OCI-LY1 (cell line): ENCODE data around the gene SLC26A9.

Source experiments
- H2AFZ ChIP-seq: fragments of 200-600 bp; sonication (generic), shearing (Covaris generic); 2 replicates; pipeline ENCODE4 v1.6.0; 2014; ENCODE audit warnings: antibody characterized with exemption, mild to moderate bottlenecking, low read length
- H3F3A ChIP-seq: fragments of 200-600 bp; sonication (generic), shearing (Covaris generic); 2 replicates; pipeline ENCODE4 v1.6.0; 2014; ENCODE audit warnings: mild to moderate bottlenecking, antibody characterized with exemption, low read length, moderate library complexity; ENCODE audit not compliant: insufficient read depth
- H3K27ac ChIP-seq: fragments of 200-600 bp; sonication (generic); 2 replicates; pipeline ENCODE4 v1.5.1; 2014; ENCODE audit warnings: low read length, mixed run types, mild to moderate bottlenecking, low read depth; ENCODE audit not compliant: poor library complexity, severe bottlenecking
- H3K27me3 ChIP-seq: fragments of 200-600 bp; sonication (generic); 2 replicates; pipeline ENCODE4 v1.6.0; 2014; ENCODE audit warnings: antibody characterized with exemption, mild to moderate bottlenecking, low read length, moderate library complexity; ENCODE audit not compliant: insufficient read depth
- H3K36me3 ChIP-seq: fragments of 200-600 bp; sonication (generic); 2 replicates; pipeline ENCODE4 v1.6.1; 2014; ENCODE audit warnings: mild to moderate bottlenecking, antibody characterized with exemption, low read length, moderate library complexity, mixed read lengths; ENCODE audit not compliant: insufficient read depth
- H3K4me1 ChIP-seq: fragments of 200-600 bp; sonication (generic); 2 replicates; pipeline ENCODE4 v1.5.1; 2014; ENCODE audit warnings: mild to moderate bottlenecking, low read length, moderate library complexity; ENCODE audit not compliant: insufficient read depth, severe bottlenecking
- H3K4me2 ChIP-seq: fragments of 200-600 bp; sonication (generic), shearing (Covaris generic); 2 replicates; pipeline ENCODE4 v1.6.1; 2014; ENCODE audit warnings: low read length
- H3K4me3 ChIP-seq: fragments of 200-600 bp; sonication (generic); 2 replicates; pipeline ENCODE4 v1.5.1; 2014; ENCODE audit warnings: low read length, low read depth, mild to moderate bottlenecking, mixed read lengths; ENCODE audit not compliant: poor library complexity, severe bottlenecking
- H3K79me2 ChIP-seq: fragments of 200-600 bp; shearing (Covaris generic); 2 replicates; pipeline ENCODE4 v1.6.1; 2016; ENCODE audit warnings: mixed run types, low read length, mixed read lengths; ENCODE audit not compliant: insufficient read depth
- H3K9ac ChIP-seq: fragments of 200-600 bp; sonication (generic), shearing (Covaris generic); 2 replicates; pipeline ENCODE4 v1.6.1; 2014; ENCODE audit warnings: mild to moderate bottlenecking, low read length, mixed read lengths
- H3K9me2 ChIP-seq: fragments of 200-600 bp; sonication (generic), shearing (Covaris generic); 2 replicates; pipeline ENCODE4 v1.6.1; 2014; ENCODE audit warnings: low read depth, mild to moderate bottlenecking, low read length, mixed read lengths
- H3K9me3 ChIP-seq: fragments of 200-600 bp; shearing (Covaris generic); 2 replicates; pipeline ENCODE4 v1.6.1; 2014; ENCODE audit warnings: low read length, mixed read lengths
- H4K20me1 ChIP-seq: fragments of 200-600 bp; sonication (generic), shearing (Covaris generic); 2 replicates; pipeline ENCODE4 v1.6.0; 2016; ENCODE audit warnings: mild to moderate bottlenecking, low read length; ENCODE audit not compliant: insufficient read depth
- EZH2 ChIP-seq: fragments of 200-600 bp; sonication (generic), shearing (Covaris generic); IDR thresholded peaks from 2 replicates; pipeline ENCODE4 v1.8.0; 2017; ENCODE audit warnings: borderline replicate concordance, mixed run types, mild to moderate bottlenecking, antibody characterized with exemption, low read length, moderate library complexity, mixed read lengths
- TF ChIP-seq, protein P1 (sequence below): fragments of 200-600 bp; sonication (generic), shearing (Covaris generic); IDR thresholded peaks from 2 replicates; pipeline ENCODE4 v1.5.1; 2017; ENCODE audit warnings: mild to moderate bottlenecking, antibody characterized with exemption, low read length, moderate library complexity, mixed read lengths

SLC26A9 gene

DNA sequence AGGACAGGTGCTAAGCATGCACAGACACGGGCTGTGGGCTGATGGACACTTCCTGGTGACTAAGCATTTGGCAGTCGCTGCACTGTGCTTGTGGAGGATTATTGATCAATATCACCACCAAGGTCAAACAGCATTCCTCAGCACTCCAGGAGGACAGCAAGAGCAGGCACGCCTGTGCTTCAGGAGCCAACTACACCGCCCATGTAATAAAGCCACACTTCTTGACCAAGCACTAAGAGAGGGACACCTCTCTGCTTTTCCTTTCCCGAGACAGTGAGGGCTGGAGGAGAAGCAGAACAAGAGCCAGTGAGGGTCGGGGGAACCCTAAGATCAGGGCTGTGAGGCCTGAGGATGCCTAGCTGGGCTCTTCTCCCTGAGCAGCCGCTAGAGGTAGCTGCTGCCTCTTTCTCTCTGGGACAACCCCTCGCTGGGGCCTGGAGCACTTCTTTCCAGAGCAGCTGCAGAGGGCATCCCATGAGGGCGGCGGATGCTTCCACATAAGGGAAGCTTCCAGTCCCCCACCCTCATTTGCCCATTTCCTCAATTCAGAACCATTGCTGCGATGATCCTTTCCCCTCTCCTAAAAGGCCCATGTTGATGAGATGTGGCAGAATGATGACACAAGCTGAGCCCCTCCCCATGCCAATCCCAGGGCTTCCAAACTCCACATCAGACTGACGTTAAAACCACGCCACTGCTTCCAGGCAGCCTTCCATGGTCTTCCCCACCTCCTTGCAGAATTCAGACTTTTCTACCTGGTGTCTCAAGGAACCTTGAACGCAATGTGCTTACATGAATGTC, 40.9 kb upstream of the SLC26A9 start:
- Histone ChIP-seq H3K27ac (no peak overlapping the region), H3K4me1 (no peaks in the 10 kb centered on the region), H3K9me2 (no peaks in the 10 kb centered on the region), H3K9me3 (no peaks in the 10 kb centered on the region), H2AFZ (no peak overlapping the region), H3K4me3 (no peak overlapping the region), H3K79me2 (no peaks in the 10 kb centered on the region), H3K9ac (no peak overlapping the region), H3F3A (no peaks in the 10 kb centered on the region), H4K20me1 (no peaks in the 10 kb centered on the region), H3K36me3 (no peaks in the 10 kb centered on the region), H3K27me3 (no peaks in the 10 kb centered on the region; the same call in 1 of the 2 replicates), H3K4me2 (no peak overlapping the region)
- TF ChIP-seq, protein P1, sequence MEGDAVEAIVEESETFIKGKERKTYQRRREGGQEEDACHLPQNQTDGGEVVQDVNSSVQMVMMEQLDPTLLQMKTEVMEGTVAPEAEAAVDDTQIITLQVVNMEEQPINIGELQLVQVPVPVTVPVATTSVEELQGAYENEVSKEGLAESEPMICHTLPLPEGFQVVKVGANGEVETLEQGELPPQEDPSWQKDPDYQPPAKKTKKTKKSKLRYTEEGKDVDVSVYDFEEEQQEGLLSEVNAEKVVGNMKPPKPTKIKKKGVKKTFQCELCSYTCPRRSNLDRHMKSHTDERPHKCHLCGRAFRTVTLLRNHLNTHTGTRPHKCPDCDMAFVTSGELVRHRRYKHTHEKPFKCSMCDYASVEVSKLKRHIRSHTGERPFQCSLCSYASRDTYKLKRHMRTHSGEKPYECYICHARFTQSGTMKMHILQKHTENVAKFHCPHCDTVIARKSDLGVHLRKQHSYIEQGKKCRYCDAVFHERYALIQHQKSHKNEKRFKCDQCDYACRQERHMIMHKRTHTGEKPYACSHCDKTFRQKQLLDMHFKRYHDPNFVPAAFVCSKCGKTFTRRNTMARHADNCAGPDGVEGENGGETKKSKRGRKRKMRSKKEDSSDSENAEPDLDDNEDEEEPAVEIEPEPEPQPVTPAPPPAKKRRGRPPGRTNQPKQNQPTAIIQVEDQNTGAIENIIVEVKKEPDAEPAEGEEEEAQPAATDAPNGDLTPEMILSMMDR: peak; percentile 82
- no peak for TF ChIP-seq EZH2

DNA sequence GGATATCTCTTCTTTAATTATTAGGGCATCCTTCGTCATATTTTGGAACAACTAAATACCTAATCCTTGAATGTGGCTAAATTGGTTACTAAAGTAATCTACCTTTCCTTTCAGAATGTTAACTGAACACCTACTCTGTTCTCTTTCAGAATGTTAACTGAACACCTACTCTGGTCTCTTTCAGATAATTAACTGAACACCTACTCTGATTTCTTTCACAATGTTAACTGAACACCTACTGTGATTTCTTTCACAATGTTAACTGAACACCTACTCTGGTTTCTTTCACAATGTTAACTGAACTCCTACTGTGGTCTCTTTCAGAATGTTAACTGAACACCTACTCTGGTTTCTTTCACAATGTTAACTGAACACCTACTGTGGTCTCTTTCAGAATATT, 38.0 kb upstream of the SLC26A9 start:
- Histone ChIP-seq H3K4me2 (no peak overlapping the region), H3K9me3 (no peaks in the 10 kb centered on the region), H3K4me1 (no peaks in the 10 kb centered on the region), H4K20me1 (no peaks in the 10 kb centered on the region), H3K4me3 (no peak overlapping the region), H3K27me3 (peaks cover 3% of the 10 kb centered on the region; the same call in 1 of the 2 replicates), H3K36me3 (no peaks in the 10 kb centered on the region), H3K9me2 (no peaks in the 10 kb centered on the region), H3K79me2 (no peaks in the 10 kb centered on the region), H3F3A (no peaks in the 10 kb centered on the region), H2AFZ (no peak overlapping the region), H3K27ac (no peak overlapping the region), H3K9ac (no peak overlapping the region)
- no peak for TF ChIP-seq EZH2
- TF ChIP-seq, protein P1: no peak

DNA sequence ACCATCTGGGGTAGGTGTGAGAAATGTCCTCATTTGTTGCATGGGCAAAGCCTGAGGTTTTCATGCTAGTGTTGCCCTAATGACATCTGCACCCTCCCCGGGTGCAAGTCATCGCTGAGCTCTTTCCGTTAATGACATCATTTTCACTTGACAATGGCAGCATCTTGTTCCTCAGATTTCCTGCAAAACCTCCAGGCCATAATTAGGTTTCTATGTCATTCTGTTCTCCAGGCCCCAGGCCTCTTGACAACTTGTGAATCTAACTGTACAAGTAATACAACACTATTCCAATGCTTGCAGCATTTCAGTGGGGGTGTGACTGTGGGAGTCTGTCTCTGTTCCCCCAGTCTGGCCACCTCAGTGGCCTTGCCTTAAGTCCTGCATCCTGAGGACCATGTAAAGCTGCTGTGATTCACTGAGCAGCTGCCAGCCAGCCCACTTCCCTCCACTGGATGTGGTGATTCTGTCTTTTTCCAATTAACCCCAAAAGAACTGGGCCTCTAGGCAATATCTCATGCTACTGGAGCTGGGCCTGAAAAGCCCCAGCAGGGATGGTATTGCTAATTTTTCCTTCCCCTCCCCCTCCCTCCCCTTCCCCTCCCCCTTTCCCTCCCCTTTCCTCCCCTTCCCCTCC, 37.1 kb upstream of the SLC26A9 start:
- Histone ChIP-seq H3K4me2 (no peak overlapping the region), H3F3A (no peaks in the 10 kb centered on the region), H3K27ac (no peak overlapping the region), H4K20me1 (no peaks in the 10 kb centered on the region), H3K36me3 (no peaks in the 10 kb centered on the region), H3K79me2 (no peaks in the 10 kb centered on the region), H3K4me1 (no peaks in the 10 kb centered on the region), H3K27me3 (peaks cover 3% of the 10 kb centered on the region; the same call in 1 of the 2 replicates), H2AFZ (no peak overlapping the region), H3K4me3 (no peak overlapping the region), H3K9me3 (no peaks in the 10 kb centered on the region), H3K9me2 (no peaks in the 10 kb centered on the region), H3K9ac (no peak overlapping the region)
- TF ChIP-seq, protein P1: no peak
- no peak for TF ChIP-seq EZH2
